GM12878 (cell line): ENCODE data around the gene ANTXR2. TPM values are rescaled to one million over a fixed set of nuclear protein-coding genes. Genes with fewer than 3 reads are reported as not detected.

ENCODE experiments used
- ATAC-seq: fragments of 200-7000 bp; cut with Tn5 transposase; 3 replicates; pipeline ENCODE4 v1.9.1; 2020; ENCODE audit warnings: mild to moderate bottlenecking, moderate library complexity
- BruUV-seq: library from RNA; stranded (reverse); fragments of 400-500 nt; replicated peaks from 2 replicates; lab custom pipeline; 2021; lab: Mats Ljungman, UMichigan
- CTCF ChIA-PET: fragments of 300-600 bp; sonication (Branson Sonifier 250); formaldehyde crosslinking; extraction: SDS; loops from one replicate; lab custom pipeline; 2021; ENCODE audit warnings: inconsistent platforms; lab: Yijun Ruan, JAX
- POLR2A ChIA-PET: fragments of 350-600 bp; formaldehyde crosslinking; extraction: SDS; loops from one replicate; lab custom pipeline; 2021; ENCODE audit warnings: inconsistent platforms; lab: Charles Lee
- RAD21 ChIA-PET: fragments of 300-600 bp; sonication (Branson Sonifier 250); formaldehyde crosslinking; loops from one replicate; lab custom pipeline; 2023; ENCODE audit warnings: antibody characterized with exemption; ENCODE audit not compliant: unreplicated experiment; lab: Charles Lee
- SMC1A ChIA-PET: fragments of 300-600 bp; sonication (Branson Sonifier 250); formaldehyde crosslinking; loops from one replicate; lab custom pipeline; 2023; ENCODE audit not compliant: unreplicated experiment, uncharacterized antibody; lab: Charles Lee
- DNase-seq: peaks from one replicate; pipeline ENCODE4 v3.0.0-alpha.2; 2011; ENCODE audit warnings: low read depth, low spot score
- FAIRE-seq: peaks from 3 replicates; lab custom pipeline; 2011; peaks lifted over from hg19 to GRCh38; lab: Jason Lieb, UNC
- H2AFZ ChIP-seq: 2 replicates; pipeline ENCODE4 v1.6.0; 2011; ENCODE audit warnings: low read depth, low read length, control low read depth; ENCODE audit not compliant: control insufficient read depth
- H3K27ac ChIP-seq: 2 replicates; pipeline ENCODE4 v1.5.1; 2011; ENCODE audit warnings: control low read depth; ENCODE audit not compliant: control insufficient read depth, insufficient read depth
- H3K27me3 ChIP-seq, 2 experiments: replicated peaks in 1 of 2; 2 replicates each; pipeline versions ENCODE4 v1.6.0 to v1.6.1; 2011; ENCODE audit warnings: low read length in 1 of 2; ENCODE audit not compliant: control insufficient read depth in 2 of 2, insufficient read depth in 2 of 2
- H3K36me3 ChIP-seq, 2 experiments: 2 replicates each; pipeline ENCODE4 v1.5.1; 2011; ENCODE audit warnings: low read length in 1 of 2; ENCODE audit not compliant: control insufficient read depth in 2 of 2, insufficient read depth in 2 of 2
- H3K4me1 ChIP-seq: 2 replicates; pipeline ENCODE4 v1.6.1; 2011; ENCODE audit warnings: mild to moderate bottlenecking, low read length, moderate library complexity, mixed read lengths; ENCODE audit not compliant: control insufficient read depth, insufficient read depth
- H3K4me2 ChIP-seq: 2 replicates; pipeline ENCODE4 v1.6.0; 2011; ENCODE audit warnings: control low read depth; ENCODE audit not compliant: control insufficient read depth, insufficient read depth
- H3K4me3 ChIP-seq: fragments of 200-600 bp; sonication (generic); 2 replicates; pipeline ENCODE4 v1.5.1; 2016
- H3K79me2 ChIP-seq: 2 replicates; pipeline ENCODE4 v1.6.0; 2011; ENCODE audit warnings: low read length; ENCODE audit not compliant: control insufficient read depth, insufficient read depth
- H3K9ac ChIP-seq: 2 replicates; pipeline ENCODE4 v1.8.0; 2011; ENCODE audit warnings: low read length, control low read depth, mixed read lengths; ENCODE audit not compliant: control insufficient read depth, insufficient read depth
- H3K9me3 ChIP-seq: replicated peaks from 3 replicates; pipeline ENCODE4 v1.5.1; 2011; ENCODE audit warnings: mild to moderate bottlenecking, low read length; ENCODE audit not compliant: control insufficient read depth, insufficient read depth
- H4K20me1 ChIP-seq: 2 replicates; pipeline ENCODE4 v1.6.0; 2011; ENCODE audit not compliant: control insufficient read depth, insufficient read depth
- ESRRA ChIP-seq: IDR thresholded peaks from 2 replicates; pipeline ENCODE4 v1.6.1; 2012; ENCODE audit warnings: mild to moderate bottlenecking, low read length, improper control_type of control experiment
- FOXM1 ChIP-seq: IDR thresholded peaks from 2 replicates; pipeline ENCODE4 v1.6.1; 2012; ENCODE audit warnings: low read depth, mild to moderate bottlenecking, inconsistent platforms, low read length, moderate library complexity
- HDGF ChIP-seq: fragments of 450-650 bp; IDR thresholded peaks from 2 replicates; pipeline ENCODE4 v1.6.1; 2016; ENCODE audit warnings: antibody characterized with exemption
- JUNB ChIP-seq: IDR thresholded peaks from 2 replicates; pipeline ENCODE4 v1.6.1; 2016; ENCODE audit warnings: antibody characterized with exemption, mild to moderate bottlenecking
- KAT2A ChIP-seq: conservative IDR thresholded peaks from 2 replicates; pipeline ENCODE4 v1.6.1; 2011; ENCODE audit warnings: low read depth, low read length; ENCODE audit not compliant: control insufficient read depth
- LARP7 ChIP-seq: fragments of 450-650 bp; IDR thresholded peaks from 2 replicates; pipeline ENCODE4 v1.6.1; 2017; ENCODE audit warnings: mild to moderate bottlenecking
- MYC ChIP-seq: IDR thresholded peaks from 2 replicates; pipeline ENCODE4 v1.6.1; 2011; ENCODE audit warnings: mild to moderate bottlenecking, low read length, moderate library complexity, inconsistent platforms; ENCODE audit not compliant: insufficient read depth, insufficient replicate concordance, insufficient read length, severe bottlenecking
- NFIC ChIP-seq: IDR thresholded peaks from 2 replicates; pipeline ENCODE4 v1.6.1; 2012; ENCODE audit warnings: low read depth, mild to moderate bottlenecking, inconsistent platforms, low read length, moderate library complexity
- RB1 ChIP-seq: fragments of 450-650 bp; formaldehyde crosslinking; IDR thresholded peaks from 2 replicates; pipeline ENCODE4 v1.6.1; 2017; ENCODE audit warnings: mild to moderate bottlenecking, borderline replicate concordance
- RUNX3 ChIP-seq: IDR thresholded peaks from 2 replicates; pipeline ENCODE4 v1.6.1; 2012; ENCODE audit warnings: low read length, inconsistent platforms
- SREBF2 ChIP-seq: IDR thresholded peaks from 2 replicates; pipeline ENCODE4 v1.6.1; 2012; ENCODE audit warnings: mild to moderate bottlenecking, low read length
- TCF7 ChIP-seq: IDR thresholded peaks from 2 replicates; pipeline ENCODE4 v1.6.1; 2014; ENCODE audit warnings: antibody characterized with exemption, borderline replicate concordance
- ZBED1 ChIP-seq: IDR thresholded peaks from 2 replicates; pipeline ENCODE4 v1.6.1; 2016; ENCODE audit warnings: borderline replicate concordance
- ZNF274 ChIP-seq: IDR thresholded peaks from one replicate; pipeline ENCODE4 v1.8.0; 2011; ENCODE audit not compliant: insufficient read length, insufficient read depth
- WGBS: methylation state at CpG from one replicate; pipeline ENCODE4 v1.1.6; 2016; ENCODE audit warnings: low lambda C conversion rate; ENCODE audit not compliant: insufficient replicate concordance, insufficient coverage; ENCODE audit errors: missing lambda C conversion rate; 5-methylcytosine and 5-hydroxymethylcytosine counted together
- in situ Hi-C: fragments of 300-500 bp; cut with MboI; formaldehyde crosslinking; loops from 9 replicates; pipeline ENCODE4 v1.14.3; 2018; ENCODE audit warnings: mixed read lengths
- intact Hi-C: fragments of 100-400 bp; cut with micrococcal nuclease; formaldehyde crosslinking; loops from one replicate; pipeline ENCODE4 v1.14.2; 2022; ENCODE audit not compliant: unreplicated experiment
- polyA plus RNA-seq, 11 experiments: library from polyadenylated mRNA; depleted of rRNA in 4 of 11; unstranded in 6 of 11; stranded (reverse) in 5 of 11; fragments of >200 nt; fragmentation: Nextera tagmentation in 4 of 11; fragmentation: Illumina TruSeq in 1 of 11; extraction: Ambion mirVana in 4 of 11; extraction: Trizol in 1 of 11; gene quantifications; 1 replicate in 1 of 11; 2 replicates in 10 of 11; pipeline versions ENCODE4 v1.2.1 to v1.2.3, GENCODE V29; 2011 to 2016; ENCODE audit warnings: inconsistent platforms in 2 of 11, missing spikeins in 2 of 11, low read depth in 1 of 11
- total RNA-seq, 4 experiments: library from RNA; depleted of rRNA in 3 of 4; stranded (reverse); fragments of >200 nt in 3 of 4; fragmentation: Illumina TruSeq in 1 of 4; extraction: Trizol in 1 of 4; gene quantifications; 2 replicates each; pipeline versions ENCODE4 v1.2.1 to v1.2.3, GENCODE V29; 2013 to 2021

The ANTXR2 gene
- total and polyA plus RNA-seq, 10 of the 15 experiments (the other 5 are each of a cell fraction or from before 2014, with no cell fraction given), result 1.4 to 8.9 (median 5.7) TPM

DNA sequence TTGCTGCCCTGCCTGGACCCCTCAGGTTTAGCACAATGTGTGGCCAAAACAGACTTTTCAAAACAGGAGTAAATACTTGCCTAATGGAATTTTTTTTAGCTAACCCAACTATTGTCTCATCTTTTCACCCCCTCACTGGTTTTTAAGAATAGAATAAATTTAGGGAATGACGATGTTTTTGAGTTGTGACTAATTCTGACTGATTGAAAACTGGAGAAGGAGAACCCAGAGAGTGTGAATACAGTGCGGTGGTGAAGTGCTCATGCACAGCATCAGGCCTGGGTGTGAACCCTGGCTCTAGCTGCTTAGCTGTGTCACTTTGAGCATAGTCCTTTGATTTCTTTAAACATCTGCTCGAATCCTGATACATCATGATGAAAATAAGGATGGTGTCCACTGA lies 10.5 kb downstream of the ANTXR2 start:
- Histone ChIP-seq H3K4me1 (peaks cover 13% of the 10 kb centered on the region), H3K27ac (no peak overlapping the region), H3K4me2 (no peak overlapping the region), H3K4me3 (no peak overlapping the region), H3K79me2 (no peaks in the 10 kb centered on the region), H3K9me3 (no peaks in the 10 kb centered on the region), H2AFZ (no peak overlapping the region), H4K20me1 (no peaks in the 10 kb centered on the region), H3K9ac (no peak overlapping the region), H3K36me3 (0 out of 4 replicates have a peak, but pooled peaks cover 0 to 2% of the 10 kb centered on the region in 2 experiments), H3K27me3 (no peaks in the 10 kb centered on the region)
- FAIRE-seq (no peak), DNase-seq (no peak), ATAC-seq (no peak)
- TF ChIP-seq NFIC (peak; percentile 60; the same call in 1 of the 2 replicates), JUNB (peak; percentile 64), MYC (no peak), LARP7 (no peak), HDGF (no peak), KAT2A (no peak), SREBF2 (no peak), ESRRA (no peak), ZBED1 (peak; percentile 59; the same call in 1 of the 2 replicates), FOXM1 (0 out of 2 replicates have a peak, but pooled peaks have one; percentile 20), TCF7 (no peak), RUNX3 (peak; percentile 41; the same call in 1 of the 2 replicates), RB1 (no peak), ZNF274 (no peak)
- ChIA-PET CTCF (interaction anchor here (0.7 to 1.5 kb wide), 2 partner anchors 10 to 63 kb away, joined by 3 to 10 read pairs; no protein-coding TSS in a partner anchor), RAD21 (interaction anchor here (1.3 kb wide), 1 partner anchor 10 kb away, joined by 4 read pairs; the partner anchor contains the start of gene ANTXR2), SMC1A (interaction anchor here (2.5 kb wide), 1 partner anchor 119 kb away, joined by 5 read pairs; no protein-coding TSS in a partner anchor), POLR2A (no interaction called here)
- BruUV-seq, result no TSS peak
- intact Hi-C loops (no loop called here), in situ Hi-C loops (loop anchor here (25.0 kb wide), 1 partner anchor 1300 kb away; no protein-coding TSS in a partner anchor)
- 74% methylated on average over 3 of the region's 3 CpGs for WGBS
